ENCODE data around the gene SPIRE2.
A peak's percentile ranks its signal among the peaks of the same experiment; 100 is the strongest.
"Not testable (repeated sequence)": the region's sequence is repeated elsewhere in the genome, so short reads cannot be mapped to it uniquely, and the experiment has no call there.

SPIRE2 gene

GRCh38 chr16:89828199-89828869 lies at the start of gene SPIRE2:
SPIRE2 (plus strand) TSS chr16:89828475; CDS start chr16:89828551, 76 bp downstream.
- peak; percentile 78 for DNase-seq

GRCh38 chr16:89779231-89779908 lies 48.9 kb upstream of the SPIRE2 start:
- no peak for DNase-seq

- no peak for DNase-seq
Observed at GRCh38 chr16:89779909-89780305, 48.4 kb upstream of the SPIRE2 start.

- DNase-seq, result no peak
Observed at GRCh38 chr16:89782489-89782888, 45.8 kb upstream of the SPIRE2 start.

- not testable (repeated sequence) for DNase-seq
Observed at GRCh38 chr16:89783952-89784351, 44.3 kb upstream of the SPIRE2 start.

GRCh38 chr16:89784406-89784805 lies 43.9 kb upstream of the SPIRE2 start:
- DNase-seq, result no peak

GRCh38 chr16:89785523-89786155 lies 42.6 kb upstream of the SPIRE2 start:
- DNase-seq, result no peak

- no peak for DNase-seq
Observed at GRCh38 chr16:89786474-89787364, 41.6 kb upstream of the SPIRE2 start.

- DNase-seq, result no peak
Observed at GRCh38 chr16:89787365-89787805, 40.9 kb upstream of the SPIRE2 start.

- DNase-seq, result no peak
Observed at GRCh38 chr16:89791278-89791995, 36.8 kb upstream of the SPIRE2 start.

GRCh38 chr16:89793092-89793491 lies 35.2 kb upstream of the SPIRE2 start:
- DNase-seq, result peak; percentile 58

- DNase-seq, result no peak
Observed at GRCh38 chr16:89793955-89794354, 34.3 kb upstream of the SPIRE2 start.

- DNase-seq, result no peak
Observed at GRCh38 chr16:89795676-89796075, 32.6 kb upstream of the SPIRE2 start.

GRCh38 chr16:89796104-89796503 lies 32.2 kb upstream of the SPIRE2 start:
- no peak for DNase-seq

GRCh38 chr16:89798126-89798525 lies 30.1 kb upstream of the SPIRE2 start:
- DNase-seq, result no peak

- DNase-seq, result no peak
Observed at GRCh38 chr16:89798832-89799370, 29.4 kb upstream of the SPIRE2 start.

- DNase-seq, result no peak
Observed at GRCh38 chr16:89801800-89802199, 26.5 kb upstream of the SPIRE2 start.

- DNase-seq, result no peak
Observed at GRCh38 chr16:89805136-89805905, 23.0 kb upstream of the SPIRE2 start.

- not testable (repeated sequence) for DNase-seq
Observed at GRCh38 chr16:89806589-89807193, 21.6 kb upstream of the SPIRE2 start.

- no peak for DNase-seq
Observed at GRCh38 chr16:89808475-89808874, 19.8 kb upstream of the SPIRE2 start.

GRCh38 chr16:89811321-89811720 lies 17.0 kb upstream of the SPIRE2 start:
- no peak for DNase-seq
